Fibroblast of peridontal ligament (primary cell): Measurements from ENCODE around the gene OVOL3.
A peak's percentile ranks its signal among the peaks of the same experiment; 100 is the strongest.
"Not testable (repeated sequence)": the region's sequence is repeated elsewhere in the genome, so short reads cannot be mapped to it uniquely, and the experiment has no call there.

Experiments
- DNase-seq: peaks from one replicate; pipeline ENCODE4 v3.0.0-alpha.2; 2010; ENCODE audit errors: extremely low read depth

OVOL3 gene

DNA sequence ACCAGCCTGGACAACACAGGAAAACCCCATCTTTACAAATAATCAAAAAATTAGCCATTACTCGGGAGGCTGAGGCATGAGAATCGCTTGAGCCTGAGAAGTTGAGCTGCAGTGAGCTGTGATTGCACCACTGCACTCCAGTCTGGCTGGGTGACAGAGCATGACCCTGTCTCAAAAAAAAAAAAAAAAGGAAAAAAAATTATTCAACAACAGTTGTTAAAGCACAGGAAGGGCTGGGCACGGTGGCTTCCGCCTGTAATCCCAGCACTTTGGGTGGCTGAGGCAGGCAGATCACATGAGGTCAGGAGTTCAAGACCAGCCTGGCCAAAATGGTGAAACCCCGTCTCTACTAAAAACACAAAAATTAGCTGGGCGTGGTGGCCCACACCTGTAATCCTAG is 20.3 kb downstream of the OVOL3 start:
- not testable (repeated sequence) for DNase-seq

DNA sequence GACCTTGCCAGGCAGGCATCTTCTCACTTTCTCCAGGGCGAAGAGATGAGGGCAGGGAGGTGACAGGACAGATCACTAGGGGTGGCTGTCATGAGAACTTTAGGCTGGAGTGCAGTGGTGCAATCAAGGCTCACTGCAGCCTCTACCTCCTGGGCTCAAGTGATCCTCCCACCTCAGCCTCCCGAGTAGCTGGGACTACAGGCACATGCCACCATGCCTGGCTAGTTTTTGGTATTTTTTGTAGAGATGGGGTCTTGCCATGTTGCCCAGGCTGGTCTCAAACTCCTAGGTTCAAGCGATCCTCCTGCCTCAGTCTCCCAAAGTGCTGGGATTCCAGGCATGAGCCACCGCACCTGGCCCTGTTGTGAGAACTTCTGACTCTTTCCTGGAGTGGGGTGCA is 23.9 kb downstream of the OVOL3 start:
- not testable (repeated sequence) for DNase-seq

DNA sequence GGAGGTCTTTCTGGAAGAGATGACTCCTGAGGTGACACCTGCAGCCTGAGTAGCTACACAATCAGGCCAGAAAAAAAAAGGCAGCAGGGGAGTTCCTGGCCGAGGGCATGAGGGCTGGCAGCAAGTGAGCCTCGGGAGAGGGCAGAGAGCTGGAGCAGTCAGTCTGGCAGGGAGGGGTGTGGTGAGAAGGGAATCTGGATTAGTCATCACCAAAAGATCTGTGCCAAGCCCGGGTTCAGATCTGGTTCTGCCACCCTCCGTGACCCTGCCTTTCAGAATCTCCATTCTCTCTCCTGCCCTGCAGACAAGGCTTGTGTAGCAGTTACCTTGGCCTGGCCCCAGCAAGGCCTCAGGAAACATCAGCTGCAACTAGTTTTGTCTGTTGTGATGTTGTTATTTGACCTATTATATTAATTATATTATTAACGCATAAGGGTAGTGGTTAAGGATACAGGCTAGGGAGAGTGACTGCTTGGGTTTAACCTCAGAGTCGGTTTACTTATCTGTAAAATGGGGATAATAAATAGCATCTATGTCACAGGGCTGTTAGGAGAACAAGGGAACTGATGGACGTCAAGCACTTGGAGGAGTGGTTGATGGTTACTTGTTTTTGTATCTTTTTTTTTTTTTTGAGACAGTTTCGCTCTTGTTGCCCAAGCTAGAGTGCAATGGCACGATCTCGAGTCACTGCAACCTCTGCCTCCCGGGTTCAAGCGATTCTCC is 26.2 kb downstream of the OVOL3 start:
- peak; percentile 78 for DNase-seq

DNA sequence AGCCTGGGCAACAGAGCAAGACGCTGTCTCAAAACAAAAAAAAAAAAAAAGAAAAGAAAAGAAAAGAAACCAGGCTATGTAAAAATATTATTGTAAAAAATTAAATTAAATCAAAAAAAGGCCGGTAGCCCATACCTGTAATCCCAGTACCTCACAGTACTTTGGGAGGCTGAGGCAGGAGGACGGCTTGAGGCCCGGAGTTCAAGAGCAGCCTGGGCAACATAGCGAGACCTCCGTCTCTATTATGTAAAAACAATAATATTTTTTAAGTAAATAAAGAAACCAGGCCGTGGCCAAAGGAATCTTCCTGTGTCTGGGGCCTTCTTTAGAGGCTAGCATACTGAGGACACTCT is 28.2 kb downstream of the OVOL3 start:
- DNase-seq: no peak

DNA sequence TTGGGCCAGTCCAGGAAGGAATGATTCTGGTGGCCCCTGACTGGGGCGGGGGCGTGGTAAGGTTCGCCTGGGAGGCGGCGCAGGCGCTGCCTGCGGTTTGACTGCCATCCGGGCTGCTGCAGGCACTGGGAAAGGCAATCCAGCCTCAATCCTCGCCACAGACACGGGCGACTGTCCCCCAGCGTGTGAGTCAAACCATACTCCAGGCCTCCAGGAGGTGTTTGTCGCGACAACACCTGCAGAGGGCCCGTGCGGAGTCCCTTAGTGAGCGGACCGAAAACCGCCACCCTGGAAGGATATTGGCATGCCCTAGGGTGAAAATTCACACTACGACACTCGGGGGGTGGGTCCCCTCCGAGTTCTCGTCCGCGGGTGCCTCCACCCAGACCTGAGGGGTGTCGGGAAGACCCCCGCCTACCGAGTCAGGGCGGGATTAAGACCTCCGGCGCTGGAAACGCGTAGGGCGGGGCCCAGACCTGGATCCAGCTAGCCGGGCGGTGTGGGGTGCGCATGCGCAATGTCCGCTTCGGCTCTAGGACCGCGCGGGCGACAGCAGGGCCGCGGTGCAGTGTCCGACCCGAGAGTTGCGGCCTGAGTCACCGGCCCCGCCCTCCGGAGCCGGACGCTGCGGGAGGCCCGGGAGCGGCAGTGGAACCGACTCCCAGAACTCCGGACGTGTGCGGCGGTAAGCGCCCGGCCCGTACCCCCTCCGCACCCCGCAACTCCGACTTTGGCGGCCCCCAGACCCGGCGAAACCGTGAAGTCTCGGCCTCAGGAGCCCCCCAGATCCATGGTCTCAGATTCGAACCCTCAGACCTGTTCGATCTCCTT is 28.7 kb downstream of the OVOL3 start, which contains the start of gene CAPNS1:
TSS of gene CAPNS1 (plus strand) at position 594 of the 831 bp plus-strand sequence. CDS start 946 bp downstream, outside the sequence.
- peak; percentile 91 for DNase-seq

DNA sequence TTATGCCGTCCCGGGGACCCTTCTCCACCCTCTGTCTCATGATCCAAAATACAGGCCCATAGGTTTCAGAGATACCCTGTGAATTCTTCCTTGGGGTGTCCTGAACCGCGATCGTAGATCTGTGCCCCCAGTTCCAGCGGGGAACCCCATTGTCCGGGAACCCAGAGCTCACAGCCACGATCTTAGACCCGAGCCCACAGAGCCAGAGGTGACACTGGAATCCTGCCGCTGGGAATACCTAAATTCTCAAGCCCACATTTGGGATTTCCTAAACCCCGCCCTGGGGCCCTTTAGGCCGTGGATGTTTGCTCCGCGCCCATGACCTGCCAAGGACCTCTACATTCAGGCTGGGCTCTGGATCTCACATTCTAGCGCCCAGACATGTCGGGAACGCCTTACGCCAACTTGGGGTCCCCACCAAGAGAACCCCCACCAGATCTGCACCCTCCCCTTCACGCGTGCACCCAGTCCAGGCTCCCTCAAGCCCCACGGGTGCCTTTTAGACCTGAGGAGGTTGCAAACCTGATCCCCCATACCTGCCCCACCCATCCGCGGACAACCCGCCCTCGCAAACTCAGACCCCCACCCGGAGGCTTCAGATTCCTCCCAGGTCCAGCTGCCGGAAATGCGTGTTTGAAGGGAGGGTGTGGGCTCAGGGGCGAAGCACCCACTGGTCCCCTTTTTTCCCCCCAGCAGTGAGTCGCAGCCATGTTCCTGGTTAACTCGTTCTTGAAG is 29.5 kb downstream of the OVOL3 start:
- peak; percentile 24 for DNase-seq

DNA sequence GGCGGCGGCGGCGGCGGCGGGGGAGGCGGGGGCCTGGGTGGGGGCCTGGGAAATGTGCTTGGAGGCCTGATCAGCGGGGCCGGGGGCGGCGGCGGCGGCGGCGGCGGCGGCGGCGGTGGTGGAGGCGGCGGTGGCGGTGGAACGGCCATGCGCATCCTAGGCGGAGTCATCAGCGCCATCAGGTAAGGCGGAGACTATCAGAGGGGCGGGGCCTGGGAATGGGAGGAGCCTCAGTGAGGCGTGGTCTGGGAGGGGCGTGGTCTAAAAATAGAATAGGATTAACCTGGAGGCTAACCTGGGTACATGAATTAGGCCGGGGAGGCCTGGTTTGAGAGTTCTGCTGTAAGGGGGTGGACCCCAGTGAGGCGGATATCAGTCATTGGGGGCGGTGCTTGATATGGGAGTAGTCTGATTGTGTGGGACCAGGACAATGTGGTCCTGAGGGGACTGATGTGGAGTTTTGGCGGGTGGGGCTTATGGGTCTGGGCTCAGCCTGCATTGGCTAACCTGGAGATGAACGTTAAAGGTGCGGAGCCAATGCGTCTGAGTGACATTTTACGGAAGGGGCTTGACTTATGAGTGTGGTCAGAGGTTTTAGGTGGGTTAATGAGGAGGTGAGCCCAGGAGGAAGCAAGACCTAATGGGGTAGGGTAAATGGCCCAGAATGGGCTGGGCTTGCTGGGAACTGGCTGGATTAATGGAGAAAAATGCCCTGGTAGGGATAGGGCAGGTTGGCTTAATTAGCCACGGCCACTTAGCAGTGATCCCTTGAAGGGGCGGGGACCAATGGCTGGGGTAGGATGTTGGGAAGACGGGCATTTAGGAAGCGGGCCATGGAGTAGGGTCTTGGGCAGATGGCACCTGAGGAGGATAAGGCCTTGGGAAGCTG is 30.3 kb downstream of the OVOL3 start:
- peak; percentile 71 for DNase-seq

DNA sequence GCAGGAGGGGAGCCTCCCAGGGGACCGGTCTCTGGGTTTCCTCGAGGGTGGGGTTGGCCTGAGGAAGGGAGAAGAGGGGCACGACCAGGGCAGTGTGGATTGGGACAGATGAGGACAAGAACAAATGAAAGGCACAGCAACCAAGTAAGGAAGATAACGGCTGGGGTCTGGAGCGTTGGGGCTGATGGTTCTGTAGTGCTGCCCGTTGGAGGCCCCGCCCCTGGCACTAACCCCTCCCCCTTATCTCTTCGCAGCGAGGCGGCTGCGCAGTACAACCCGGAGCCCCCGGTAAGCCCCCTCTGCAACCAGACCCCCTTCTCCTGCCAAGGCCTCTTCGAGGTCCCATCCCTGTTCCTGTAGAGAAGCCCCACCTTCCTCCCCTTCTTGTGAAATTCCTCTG is 31.1 kb downstream of the OVOL3 start:
- DNase-seq: no peak

DNA sequence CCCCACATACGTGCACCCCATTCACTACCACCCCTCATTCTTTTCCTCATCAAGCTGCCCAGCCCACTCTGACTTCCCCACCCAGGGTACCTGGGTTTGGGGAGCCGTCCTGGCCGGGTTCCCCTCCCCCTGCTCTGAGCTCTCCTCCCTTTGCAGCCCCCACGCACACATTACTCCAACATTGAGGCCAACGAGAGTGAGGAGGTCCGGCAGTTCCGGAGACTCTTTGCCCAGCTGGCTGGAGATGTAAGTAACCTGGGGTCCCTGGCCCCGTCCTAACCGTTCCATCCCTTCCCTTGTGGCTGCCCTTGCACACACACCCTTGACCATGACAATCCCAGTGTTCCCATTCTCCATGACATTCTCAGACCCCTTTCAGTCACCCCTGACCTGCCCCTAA is 31.6 kb downstream of the OVOL3 start:
- no peak for DNase-seq

DNA sequence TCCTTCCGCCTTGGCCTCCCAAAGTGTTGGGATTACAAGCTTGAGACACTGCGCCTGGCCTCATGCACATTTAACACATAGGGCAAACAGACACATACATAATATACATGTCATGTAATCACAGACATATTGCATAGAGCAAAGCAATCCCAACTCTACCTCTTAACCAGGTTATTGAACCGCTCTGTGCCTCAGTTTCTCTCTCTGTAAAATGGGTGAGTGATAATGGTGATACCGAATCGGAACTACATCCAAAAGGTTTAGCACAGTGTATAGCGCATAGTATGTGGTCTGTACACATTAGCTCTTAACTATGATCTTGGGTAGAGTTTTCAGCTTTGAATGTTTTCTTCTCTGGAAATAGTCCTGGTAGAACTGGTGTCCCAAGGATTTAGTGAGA is 33.7 kb downstream of the OVOL3 start:
- no peak for DNase-seq

DNA sequence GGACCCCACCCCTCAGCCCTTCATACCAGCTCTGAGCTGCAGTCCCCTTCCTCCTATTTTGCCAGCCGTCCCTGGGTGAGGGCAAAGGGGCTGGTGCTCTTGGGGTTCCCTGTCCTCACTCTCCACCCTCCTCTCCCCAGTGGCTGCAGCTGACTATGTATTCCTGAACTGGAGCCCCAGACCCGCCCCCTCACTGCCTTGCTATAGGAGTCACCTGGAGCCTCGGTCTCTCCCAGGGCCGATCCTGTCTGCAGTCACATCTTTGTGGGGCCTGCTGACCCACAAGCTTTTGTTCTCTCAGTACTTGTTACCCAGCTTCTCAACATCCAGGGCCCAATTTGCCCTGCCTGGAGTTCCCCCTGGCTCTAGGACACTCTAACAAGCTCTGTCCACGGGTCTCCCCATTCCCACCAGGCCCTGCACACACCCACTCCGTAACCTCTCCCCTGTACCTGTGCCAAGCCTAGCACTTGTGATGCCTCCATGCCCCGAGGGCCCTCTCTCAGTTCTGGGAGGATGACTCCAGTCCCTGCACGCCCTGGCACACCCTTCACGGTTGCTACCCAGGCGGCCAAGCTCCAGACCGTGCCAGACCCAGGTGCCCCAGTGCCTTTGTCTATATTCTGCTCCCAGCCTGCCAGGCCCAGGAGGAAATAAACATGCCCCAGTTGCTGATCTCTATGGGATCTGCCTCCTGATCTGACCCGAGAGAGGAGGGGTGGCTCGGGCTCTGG is 38.9 kb downstream of the OVOL3 start:
- DNase-seq: no peak

DNA sequence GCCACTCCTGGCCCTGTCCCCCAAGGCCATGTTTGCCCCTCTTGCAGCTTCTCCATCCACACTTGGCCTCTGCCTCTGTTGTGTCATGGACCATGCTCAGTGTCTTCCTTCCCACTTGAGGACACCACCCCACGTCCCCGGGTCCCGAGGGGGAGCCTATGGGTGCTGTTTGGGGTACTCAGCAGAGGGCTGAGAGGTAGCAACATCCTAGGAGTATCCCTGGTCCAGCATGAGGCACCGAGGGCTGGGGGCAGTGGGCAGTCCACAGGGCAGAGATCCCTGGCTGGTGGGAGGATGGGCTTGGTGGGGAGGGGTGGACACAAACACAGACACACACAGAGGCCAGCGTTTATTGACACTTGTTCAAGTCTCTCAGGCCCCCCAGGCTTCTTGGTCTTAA is 39.6 kb downstream of the OVOL3 start:
- DNase-seq: no peak

DNA sequence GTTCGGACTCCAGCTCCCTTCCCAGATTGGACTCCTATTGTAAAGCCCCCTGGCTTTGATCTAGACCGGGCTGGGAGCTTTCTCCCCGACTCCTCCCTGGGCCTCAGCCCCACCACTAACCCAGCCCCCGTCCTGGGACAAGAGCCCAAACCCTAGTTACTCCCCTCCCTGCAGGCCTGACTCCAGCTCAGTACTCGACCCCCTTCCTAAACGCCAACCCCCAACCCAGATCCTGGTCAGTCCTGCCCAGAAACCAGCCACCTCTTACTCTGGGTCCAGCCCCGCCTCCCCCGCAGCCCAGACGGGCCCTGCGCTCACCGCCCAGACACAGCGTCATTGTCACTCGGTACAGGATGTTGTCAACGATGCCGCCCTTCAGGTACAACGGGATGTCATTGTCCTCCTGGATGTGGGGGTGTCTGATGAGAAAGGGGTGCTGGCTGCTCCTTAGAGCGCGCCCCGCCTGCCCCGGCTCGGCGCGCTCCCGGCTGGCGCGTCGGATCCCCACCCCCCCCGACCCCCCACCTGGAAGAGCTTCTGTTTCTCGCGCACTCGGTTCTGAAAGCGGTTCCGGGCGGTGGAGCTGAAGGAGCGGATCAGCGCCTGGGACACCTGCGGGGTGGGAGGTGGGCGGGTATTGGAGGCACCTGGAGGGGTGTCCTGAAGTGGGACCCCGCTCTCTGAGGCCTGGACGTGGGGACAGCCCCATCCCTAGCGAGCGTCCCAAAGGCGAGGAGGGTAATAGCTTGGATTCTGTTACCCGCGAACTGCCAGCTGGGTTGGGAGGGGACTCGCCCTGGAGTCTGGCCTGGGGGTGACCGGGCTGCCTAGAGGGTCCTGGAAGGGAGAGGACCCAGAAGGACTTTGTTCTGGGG is 40.4 kb downstream of the OVOL3 start:
- peak; percentile 10 for DNase-seq

DNA sequence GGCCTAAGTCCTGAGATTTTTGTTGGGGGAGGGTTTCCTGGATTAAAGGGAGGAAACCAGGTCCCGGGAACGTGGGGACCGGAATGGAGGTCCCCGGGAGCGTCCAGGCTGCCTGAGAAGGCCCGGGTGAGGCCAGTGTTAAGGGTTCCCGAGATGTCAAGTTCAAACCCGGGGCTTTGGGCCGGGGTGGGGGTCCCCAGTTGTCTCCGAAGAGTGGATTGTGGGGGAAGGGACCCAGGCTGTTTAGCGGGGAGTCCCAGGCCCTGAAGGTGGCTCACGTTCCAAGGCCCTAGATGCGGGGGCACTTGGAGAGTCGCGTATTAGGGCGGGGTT is 41.0 kb downstream of the OVOL3 start:
- peak; percentile 3 for DNase-seq

DNA sequence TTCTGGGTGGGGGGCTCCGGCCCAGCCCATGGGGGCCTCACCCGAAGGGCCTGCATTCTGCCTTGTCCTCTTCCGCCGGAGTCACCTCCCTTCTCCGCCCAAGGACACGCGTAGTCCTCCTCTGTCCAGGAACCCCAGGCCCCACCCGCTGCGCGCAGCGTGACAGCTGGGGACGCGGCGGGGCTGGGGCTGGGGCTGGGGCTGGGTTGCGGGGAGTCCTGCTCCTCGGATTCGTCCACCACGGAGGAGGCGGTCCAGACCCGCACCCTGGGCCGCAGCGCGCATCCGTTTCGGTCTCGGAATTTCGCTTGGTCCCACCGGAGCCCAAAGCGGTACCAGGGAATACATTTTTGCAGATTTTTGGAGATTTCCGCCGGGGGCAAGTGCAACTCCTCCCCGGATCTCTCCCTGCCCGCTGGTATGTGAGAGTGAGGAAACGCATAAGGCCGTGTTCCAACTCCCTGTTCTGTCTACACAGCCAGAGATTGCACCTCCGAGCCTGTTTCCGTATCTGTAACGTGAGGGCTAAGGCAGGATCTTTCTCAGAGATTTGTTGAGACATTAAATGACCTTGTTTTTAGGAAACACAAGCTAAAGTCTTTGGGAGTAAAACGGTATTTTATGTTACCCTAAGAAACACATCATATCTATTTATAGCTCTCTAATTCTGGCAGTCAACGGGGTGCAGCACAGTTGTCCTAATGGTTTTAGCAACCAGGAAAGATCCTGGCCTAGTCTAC is 41.6 kb downstream of the OVOL3 start, which contains the start of gene COX7A1:
TSS of gene COX7A1 (minus strand) at position 96 of the 740 bp plus-strand sequence. CDS start at position 56, 40 bp downstream.
- DNase-seq: peak; percentile 57

DNA sequence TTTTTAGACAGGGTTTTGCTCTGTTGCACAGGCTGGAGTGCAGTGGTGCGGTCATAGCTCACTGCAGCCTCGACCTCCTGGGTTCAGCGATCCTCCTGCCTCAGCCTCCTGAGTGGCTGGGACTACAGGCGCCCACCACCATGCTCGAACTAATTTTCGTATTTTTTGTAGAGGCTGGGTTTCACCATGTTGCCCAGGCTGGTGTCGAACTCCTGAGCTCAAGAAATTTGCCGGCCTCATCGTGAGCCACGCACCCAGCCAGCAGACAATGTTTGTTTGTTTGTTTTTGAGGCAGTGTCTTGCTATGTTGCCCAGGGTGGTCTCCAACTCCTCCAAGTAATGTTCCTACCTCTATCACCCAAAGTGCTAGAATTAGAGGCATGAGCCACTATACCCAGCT is 42.2 kb downstream of the OVOL3 start:
- no peak for DNase-seq

DNA sequence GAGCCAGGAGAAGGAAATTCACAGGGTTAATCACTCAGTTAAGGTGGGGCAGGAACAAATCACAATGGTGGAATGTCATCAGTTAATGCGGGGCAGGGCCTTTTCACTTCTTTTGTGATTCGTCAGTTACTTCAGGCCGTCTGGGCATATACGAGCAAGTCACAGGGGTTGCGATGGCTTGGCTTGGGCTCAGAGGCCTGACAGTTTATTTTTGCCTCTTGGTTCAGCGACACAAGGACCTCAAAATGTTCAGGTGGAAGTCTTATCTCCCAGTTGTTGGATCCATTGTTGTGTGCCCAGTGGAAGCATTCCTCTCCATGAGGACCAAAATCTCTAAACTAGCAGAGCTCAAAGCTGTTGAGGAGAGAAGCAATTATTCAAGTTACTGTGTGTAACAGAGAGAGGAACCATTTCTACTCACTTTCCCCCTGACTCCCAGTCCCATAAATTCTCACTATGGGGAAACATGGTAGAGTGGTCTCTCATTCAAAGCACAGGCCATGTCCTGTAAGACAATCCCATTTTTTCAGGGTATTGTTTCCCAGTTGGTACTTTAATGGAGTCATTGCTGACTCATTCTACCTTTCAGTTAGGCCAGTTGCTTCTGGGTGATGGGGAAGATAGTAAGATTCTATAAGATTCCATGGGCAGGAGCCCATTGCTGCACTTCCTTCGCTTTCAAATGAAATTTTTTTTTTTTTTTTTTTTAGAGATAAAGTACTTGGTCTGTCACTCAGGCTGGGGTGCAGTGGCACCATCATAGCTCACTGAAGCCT is 50.1 kb downstream of the OVOL3 start:
- no peak for DNase-seq
